ENCODE data around the gene MYOF. TPM values are rescaled to one million over a fixed set of nuclear protein-coding genes. Genes with fewer than 3 reads are reported as not detected.

Gene MYOF
- total and polyA plus RNA-seq, 2 of the 8 experiments (the other 6 are each of a cell fraction or from before 2014, with no cell fraction given), result 0.98 to 2.3 TPM

DNA sequence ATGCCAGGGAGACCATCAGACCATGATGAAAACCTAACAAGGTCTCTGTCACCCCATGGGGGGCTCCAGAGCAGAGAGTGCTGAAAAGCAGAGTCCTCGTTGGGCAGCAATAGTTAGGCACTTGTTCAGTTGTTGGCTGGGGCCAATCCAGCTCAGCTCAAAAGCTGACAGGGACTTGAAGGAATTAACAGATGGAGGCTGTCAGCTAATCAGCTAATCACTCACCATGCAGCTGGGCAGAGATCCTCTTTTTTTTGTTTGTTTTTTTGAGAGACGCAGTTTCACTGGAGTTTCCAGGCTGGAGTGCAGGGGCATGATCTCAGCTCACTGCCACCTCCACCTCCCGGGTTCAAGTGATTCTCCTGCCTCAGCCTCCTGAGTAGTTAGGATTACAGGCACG lies 32.4 kb upstream of the MYOF start:
- Histone ChIP-seq H3K79me1 (ENCODE audit: low read depth, low read length) (no peaks in the 10 kb centered on the region), H2BK5ac (ENCODE audit: low read depth, low read length) (no peak overlapping the region), H3K36me3 (ENCODE audit: control insufficient read depth in 2 of 4, insufficient read depth in 4 of 4, low read length in 3 of 4) (peaks cover 18 to 46% (median 39%) of the 10 kb centered on the region in 4 experiments), H3K9me3 (ENCODE audit: insufficient read depth in 2 of 2, low read depth in 1 of 2, low read length in 1 of 2) (peaks cover 0 to 7% of the 10 kb centered on the region in 2 experiments; a peak in 1 of 4 replicates), H4K8ac (ENCODE audit: extremely low read depth, insufficient read depth, low read length) (no peak overlapping the region), H3K79me2 (ENCODE audit: control insufficient read depth in 1 of 2, insufficient read depth in 2 of 2, low read length in 2 of 2) (no peaks in the 10 kb centered on the region), H3K4me3 (ENCODE audit: extremely low read depth in 1 of 4, insufficient read depth in 2 of 4, low read depth in 3 of 4, low read length in 4 of 4) (no peak overlapping the region), H3K23ac (ENCODE audit: insufficient read length) (no peak overlapping the region), H3K9ac (replicated peaks in 1 of 4; ENCODE audit: extremely low read depth in 1 of 4, low read depth in 3 of 4, low read length in 3 of 4) (no peak overlapping the region), H4K91ac (replicated peaks; ENCODE audit: insufficient read length, low read length) (no peak overlapping the region), H3K27me3 (replicated peaks in 1 of 4; ENCODE audit: control insufficient read depth in 3 of 4, extremely low read depth in 1 of 4, insufficient read depth in 3 of 4, low read length in 3 of 4) (no peaks in the 10 kb centered on the region), H2BK20ac (ENCODE audit: low read length) (no peak overlapping the region), H3K4ac (replicated peaks; ENCODE audit: insufficient read length, low read depth, low read length) (no peak overlapping the region), H3K4me1 (replicated peaks in 1 of 4; ENCODE audit: control insufficient read depth in 3 of 4, insufficient read depth in 4 of 4, low read length in 3 of 4) (no peaks in the 10 kb centered on the region; a peak in 1 of 7 replicates), H2BK15ac (ENCODE audit: low read length) (no peak overlapping the region), H3K4me2 (ENCODE audit: insufficient read depth in 1 of 2, low read depth in 2 of 2, low read length in 2 of 2) (no peak overlapping the region), H2AFZ (ENCODE audit: low read length) (no peak overlapping the region), H4K5ac (ENCODE audit: insufficient read length, low read depth, low read length) (no peak overlapping the region), H3K18ac (ENCODE audit: extremely low read depth, low read length) (no peak overlapping the region), H3K56ac (replicated peaks; ENCODE audit: insufficient read length, low read depth, low read length) (no peak overlapping the region), H4K20me1 (replicated peaks in 1 of 2; ENCODE audit: control insufficient read depth in 1 of 2, insufficient read depth in 2 of 2, low read length in 2 of 2) (no peaks in the 10 kb centered on the region), H3K14ac (ENCODE audit: insufficient read length) (no peak overlapping the region), H3K27ac (ENCODE audit: low read depth, low read length) (no peak overlapping the region), H3K23me2 (ENCODE audit: low read depth, low read length) (no peaks in the 10 kb centered on the region), H2BK12ac (ENCODE audit: low read depth, low read length) (no peak overlapping the region), H2AK5ac (ENCODE audit: low read depth, low read length) (no peak overlapping the region), H2BK120ac (replicated peaks; ENCODE audit: low read depth, low read length) (no peak overlapping the region)
- ChIA-PET CTCF (ENCODE audit: partially characterized antibody) (interaction anchor here (0.6 to 11.4 kb wide), 6 partner anchors 28 to 437 kb away, joined by 3 to 201 read pairs (median 3); partner anchors contain the start of gene MYOF), POLR2A (ENCODE audit: partially characterized antibody) (no interaction called here)
- DNase-seq (ENCODE audit: low read depth in 1 of 2, low spot score in 2 of 2) (no peak), FAIRE-seq (no peak)
- WGBS, 2 experiments (ENCODE audit: extremely low coverage in 1 of 2, insufficient coverage in 1 of 2, insufficient read length in 1 of 2, insufficient replicate concordance in 2 of 2, low coverage in 1 of 2, low lambda C conversion rate in 2 of 2, missing lambda C conversion rate in 1 of 2), result 87% methylated on average over 4 of the region's 4 CpGs; no CpG with 5 or more reads in 1 of the 2 experiments
- TF ChIP-seq EP300 (IDR thresholded peaks at IDR 0.05; ENCODE audit: borderline replicate concordance in 1 of 2, low read depth in 2 of 2, low read length in 2 of 2) (no peak), SRF (IDR thresholded peaks at IDR 0.05; ENCODE audit: low read depth, low read length) (no peak), EZH2 (IDR thresholded peaks at IDR 0.05; ENCODE audit: low read depth, low read length, severe bottlenecking) (no peak), CHD1 (IDR thresholded peaks at IDR 0.05; ENCODE audit: low read depth, low read length) (no peak)
- TF ChIP-seq, protein P1, sequence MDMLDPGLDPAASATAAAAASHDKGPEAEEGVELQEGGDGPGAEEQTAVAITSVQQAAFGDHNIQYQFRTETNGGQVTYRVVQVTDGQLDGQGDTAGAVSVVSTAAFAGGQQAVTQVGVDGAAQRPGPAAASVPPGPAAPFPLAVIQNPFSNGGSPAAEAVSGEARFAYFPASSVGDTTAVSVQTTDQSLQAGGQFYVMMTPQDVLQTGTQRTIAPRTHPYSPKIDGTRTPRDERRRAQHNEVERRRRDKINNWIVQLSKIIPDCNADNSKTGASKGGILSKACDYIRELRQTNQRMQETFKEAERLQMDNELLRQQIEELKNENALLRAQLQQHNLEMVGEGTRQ (IDR thresholded peaks at IDR 0.05; ENCODE audit: low read length), result no peak
